ENCODE data around the gene LMX1A. TPM values are rescaled to one million over a fixed set of nuclear protein-coding genes. Genes with fewer than 3 reads are reported as not detected.

The LMX1A gene
- polyA plus RNA-seq, 3 donors = not detected

DNA sequence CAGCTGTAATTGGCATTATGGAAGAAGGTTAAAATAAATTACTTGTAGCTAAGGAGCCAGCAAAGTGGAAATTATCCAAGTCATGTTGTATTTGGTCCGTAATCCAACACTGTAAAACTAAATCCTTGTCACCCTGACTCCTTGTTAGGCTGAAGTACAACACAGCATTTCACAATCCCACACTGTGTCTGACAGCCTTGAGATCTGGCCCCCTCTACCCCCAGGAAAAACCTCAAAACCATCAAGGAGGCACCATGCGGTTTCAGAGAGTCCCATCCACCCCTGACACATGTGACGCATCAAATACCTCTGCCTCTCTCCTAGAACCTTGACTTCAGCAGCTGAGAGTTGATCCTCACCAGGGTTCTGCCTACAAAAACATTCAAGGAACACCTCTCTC lies 41.0 kb downstream of the LMX1A start:
- no peak overlapping the region for H3K4me3 ChIP-seq (replicated peaks in 1 of 3; ENCODE audit: low read depth in 2 of 3, low read length in 3 of 3)
- Mint-ChIP-seq H3K4me3 (no peak overlapping the region), H3K36me3 (no peaks in the 10 kb centered on the region), H3K27me3 (ENCODE audit: low read depth in 3 of 3) (peaks cover 10 to 20% (median 13%) of the 10 kb centered on the region in 3 donors), H3K4me1 (no peaks in the 10 kb centered on the region), H3K27ac (no peak overlapping the region), H3K9me3 (peaks cover 0 to 3% (median 0%) of the 10 kb centered on the region in 7 donors)
- no peak overlapping the region for H3K27ac ChIP-seq (ENCODE audit: low read depth in 1 of 2, low read length in 2 of 2)
- H3K27me3 ChIP-seq (ENCODE audit: control insufficient read depth in 2 of 2, insufficient read depth in 2 of 2, low read length in 2 of 2) = peaks cover 0 to 8% of the 10 kb centered on the region in 2 donors
- no peak overlapping the region for H2AFZ ChIP-seq (ENCODE audit: insufficient read depth, low read depth, low read length, poor library complexity, severe bottlenecking)
- H3K4me1 ChIP-seq (ENCODE audit: control insufficient read depth in 1 of 2, insufficient read depth in 2 of 2, low read length in 2 of 2) = no peaks in the 10 kb centered on the region
- no peaks in the 10 kb centered on the region for H3K9me3 ChIP-seq (replicated peaks in 1 of 2; ENCODE audit: control insufficient read depth in 1 of 2, insufficient read depth in 1 of 2, low read length in 2 of 2)
- no peak overlapping the region for H3K9ac ChIP-seq (ENCODE audit: insufficient read depth, low read length, poor library complexity, severe bottlenecking)
- H4K20me1 ChIP-seq (ENCODE audit: insufficient read depth, low read length) = no peaks in the 10 kb centered on the region
- TF ChIP-seq CTCF (IDR thresholded peaks at IDR 0.05) = no peak
- no peaks in the 10 kb centered on the region for H3K36me3 ChIP-seq (replicated peaks in 1 of 2; ENCODE audit: control insufficient read depth in 1 of 2, insufficient read depth in 2 of 2, low read length in 2 of 2)
- intact Hi-C loops (cut with micrococcal nuclease) = no loop called here
- no peak overlapping the region for H3K4me2 ChIP-seq (replicated peaks; ENCODE audit: extremely low read depth, low read length, poor library complexity, severe bottlenecking)
- WGBS (ENCODE audit: insufficient coverage) = 44% methylated on average over 2 of the region's 3 CpGs
- no peaks in the 10 kb centered on the region for H3K79me2 ChIP-seq (ENCODE audit: insufficient read depth, low read length)
- no peak for DNase-seq

DNA sequence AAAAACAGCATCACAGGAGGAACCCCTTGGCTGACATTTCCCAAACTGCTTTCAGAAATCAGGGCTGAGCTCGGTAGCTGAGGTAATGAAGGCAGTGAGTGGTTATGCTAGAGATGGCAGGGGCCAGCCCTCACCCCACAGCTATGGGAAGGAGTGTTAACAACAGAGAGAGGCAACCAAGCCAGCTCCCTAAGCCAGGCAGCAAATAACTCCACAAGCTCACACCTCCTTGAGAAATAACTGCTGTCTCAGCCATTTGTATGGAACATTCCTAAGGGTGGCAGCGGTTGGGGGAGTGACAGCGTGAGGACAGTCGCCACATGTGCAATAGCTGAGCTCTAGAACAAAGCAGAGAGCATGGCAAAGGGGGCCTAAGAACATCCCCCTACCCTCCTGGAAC lies 42.6 kb downstream of the LMX1A start:
- Histone ChIP-seq H3K27ac (ENCODE audit: low read depth in 1 of 2, low read length in 2 of 2) (no peak overlapping the region), H3K79me2 (ENCODE audit: insufficient read depth, low read length) (no peaks in the 10 kb centered on the region), H3K9me3 (replicated peaks in 1 of 2; ENCODE audit: control insufficient read depth in 1 of 2, insufficient read depth in 1 of 2, low read length in 2 of 2) (no peaks in the 10 kb centered on the region), H4K20me1 (ENCODE audit: insufficient read depth, low read length) (no peaks in the 10 kb centered on the region), H3K9ac (ENCODE audit: insufficient read depth, low read length, poor library complexity, severe bottlenecking) (no peak overlapping the region), H2AFZ (ENCODE audit: insufficient read depth, low read depth, low read length, poor library complexity, severe bottlenecking) (no peak overlapping the region), H3K36me3 (replicated peaks in 1 of 2; ENCODE audit: control insufficient read depth in 1 of 2, insufficient read depth in 2 of 2, low read length in 2 of 2) (no peaks in the 10 kb centered on the region), H3K4me1 (ENCODE audit: control insufficient read depth in 1 of 2, insufficient read depth in 2 of 2, low read length in 2 of 2) (no peaks in the 10 kb centered on the region), H3K27me3 (ENCODE audit: control insufficient read depth in 2 of 2, insufficient read depth in 2 of 2, low read length in 2 of 2) (peaks cover 0 to 3% of the 10 kb centered on the region in 2 donors), H3K4me2 (replicated peaks; ENCODE audit: extremely low read depth, low read length, poor library complexity, severe bottlenecking) (no peak overlapping the region), H3K4me3 (replicated peaks in 1 of 3; ENCODE audit: low read depth in 2 of 3, low read length in 3 of 3) (no peak overlapping the region)
- Mint-ChIP-seq H3K36me3 (no peaks in the 10 kb centered on the region), H3K4me1 (no peaks in the 10 kb centered on the region), H3K4me3 (no peak overlapping the region), H3K27ac (no peak overlapping the region), H3K9me3 (peaks cover 0 to 3% (median 0%) of the 10 kb centered on the region in 7 donors), H3K27me3 (ENCODE audit: low read depth in 3 of 3) (peaks cover 8 to 19% (median 11%) of the 10 kb centered on the region in 3 donors)
- no CpG with 5 or more reads among the region's 4 CpGs for WGBS (ENCODE audit: insufficient coverage)
- no peak for DNase-seq
- TF ChIP-seq CTCF (IDR thresholded peaks at IDR 0.05) = no peak
- intact Hi-C loops (cut with micrococcal nuclease) = no loop called here
